Measurements from ENCODE around the gene PHYKPL. TPM values are rescaled to one million over a fixed set of nuclear protein-coding genes. Genes with fewer than 3 reads are reported as not detected.
A peak's percentile ranks its signal among the peaks of the same experiment; 100 is the strongest.

Gene PHYKPL
- total and polyA plus RNA-seq, 4 donors = 16.9 to 164 (median 80.2) TPM

DNA sequence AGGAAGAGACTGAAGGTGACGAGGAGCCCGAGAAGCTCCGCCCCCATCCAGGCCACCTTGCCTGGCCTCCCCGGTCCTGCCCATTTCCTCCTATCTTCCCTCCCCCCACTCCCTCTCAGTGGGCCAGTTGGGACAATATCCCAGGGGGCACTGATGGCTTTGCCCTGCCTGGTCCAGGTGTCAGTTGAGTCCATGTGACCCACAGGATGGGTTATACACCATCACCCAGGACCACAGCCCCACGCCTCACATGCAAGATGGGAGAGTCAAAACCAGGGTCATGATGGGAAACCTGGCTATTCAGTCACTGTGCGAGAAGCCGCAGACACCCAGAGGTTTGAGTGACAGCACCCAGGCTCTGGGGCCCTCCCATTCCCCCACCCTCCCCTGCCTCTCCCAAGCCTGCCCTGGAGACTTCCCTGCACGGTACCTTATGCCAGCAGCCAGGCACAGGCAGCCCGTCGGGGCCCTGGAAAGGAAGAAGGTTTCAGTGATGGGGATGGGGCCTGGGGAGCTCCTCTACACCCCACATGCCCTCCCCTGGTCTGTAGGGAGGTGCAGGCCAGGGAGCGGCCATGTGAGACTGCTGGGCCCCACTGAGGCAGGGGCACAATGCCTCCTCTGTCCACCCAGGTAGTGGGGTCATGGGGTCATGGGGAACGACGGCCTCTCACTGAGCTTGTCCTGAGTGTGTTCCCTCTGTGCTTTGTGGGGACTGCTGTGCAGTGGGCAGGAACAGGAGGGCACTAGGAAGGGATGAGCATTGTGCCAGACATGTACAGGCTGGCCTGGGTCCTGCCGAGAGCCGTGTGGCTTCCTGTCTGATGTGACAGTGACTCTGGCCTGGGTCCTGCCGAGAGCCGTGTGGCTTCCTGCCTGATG lies 6.3 kb upstream of the PHYKPL start:
- intact Hi-C loops (cut with DNase I) = no loop called here
- Histone ChIP-seq H3K9me3 (ENCODE audit: control insufficient read depth, low read length) (no peaks in the 10 kb centered on the region), H3K36me3 (ENCODE audit: control insufficient read depth in 1 of 2, insufficient read depth in 2 of 2, low read length in 1 of 2) (no peaks in the 10 kb centered on the region), H3K4me3 (ENCODE audit: low read length in 2 of 2) (no peak overlapping the region), H3K27me3 (ENCODE audit: control insufficient read depth in 1 of 2, insufficient read depth in 2 of 2, low read length in 1 of 2) (no peaks in the 10 kb centered on the region), H3K27ac (ENCODE audit: low read depth in 1 of 2, low read length in 2 of 2) (no peak overlapping the region), H3K4me1 (ENCODE audit: control insufficient read depth in 1 of 2, insufficient read depth in 2 of 2, low read length in 2 of 2) (no peaks in the 10 kb centered on the region)
- peak in 1 of 2 donors; percentile 43 for DNase-seq
- WGBS, 2 donors = 80 to 81% methylated on average over 17 of the region's 17 CpGs
- ATAC-seq (ENCODE audit: low FRiP score) = no peak

DNA sequence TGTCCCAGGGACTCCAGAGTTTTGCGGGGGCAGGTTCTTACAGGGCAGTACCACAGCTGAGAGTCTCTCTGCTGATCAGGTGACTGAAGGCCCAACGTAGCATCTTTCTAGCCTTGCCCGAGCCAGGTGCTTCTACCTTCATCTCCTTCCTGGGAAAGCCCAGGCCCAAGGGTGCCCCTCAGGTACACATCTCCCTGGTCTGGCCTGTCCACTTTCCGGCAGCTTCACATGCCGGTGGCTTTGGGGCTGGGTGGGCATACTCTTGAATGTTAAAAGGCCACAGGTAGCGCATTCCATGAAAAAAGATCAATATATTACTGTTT lies 5.7 kb upstream of the PHYKPL start:
- intact Hi-C loops (cut with DNase I) = no loop called here
- no peak for ATAC-seq (ENCODE audit: low FRiP score)
- no peaks in the 10 kb centered on the region for H3K4me1 ChIP-seq (ENCODE audit: control insufficient read depth in 1 of 2, insufficient read depth in 2 of 2, low read length in 2 of 2)

DNA sequence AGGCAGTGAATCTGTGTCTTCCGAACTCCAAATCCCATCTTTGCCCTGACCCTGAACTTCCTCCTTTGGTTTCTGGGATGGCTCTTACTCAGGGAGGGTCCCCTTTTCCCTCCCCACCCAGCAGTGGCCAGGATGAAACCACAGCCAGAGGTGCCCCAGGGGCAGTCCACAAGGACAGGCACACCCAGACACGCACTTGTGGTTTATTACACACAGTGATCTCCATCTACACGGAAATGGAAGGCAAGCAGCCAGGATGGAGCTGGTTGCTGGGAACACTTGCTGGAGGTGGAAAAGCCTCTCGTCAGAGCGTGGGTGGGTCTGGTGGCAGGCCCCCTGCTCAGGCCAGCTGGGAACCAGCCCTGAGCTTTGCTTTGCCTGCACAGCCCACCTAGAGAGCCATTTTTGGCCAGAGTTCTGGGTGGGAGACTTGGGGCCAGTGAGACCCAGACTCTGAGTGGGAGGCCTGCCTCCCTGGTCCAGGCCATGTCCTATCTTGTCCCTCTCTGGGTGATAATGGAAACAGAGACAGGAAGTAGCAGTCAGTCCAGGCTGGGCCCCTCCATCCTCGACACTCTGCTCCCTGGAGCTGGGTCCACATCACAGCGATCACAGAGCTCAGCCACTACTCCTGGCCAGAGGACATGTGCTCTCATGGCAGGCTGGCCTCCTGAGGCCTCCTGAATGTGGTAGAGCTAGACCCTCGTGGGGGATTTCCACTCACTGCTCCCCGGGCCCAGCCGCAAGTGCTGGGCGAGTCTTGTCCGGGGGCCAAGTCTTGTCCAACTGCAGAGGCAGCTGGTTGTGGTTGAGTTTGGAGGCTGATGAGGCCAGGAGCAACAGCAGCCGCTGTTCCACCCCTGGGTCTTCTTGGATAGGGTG lies 5.1 kb upstream of the PHYKPL start:
- H3K4me1 ChIP-seq (ENCODE audit: control insufficient read depth in 1 of 2, insufficient read depth in 2 of 2, low read length in 2 of 2) = no peaks in the 10 kb centered on the region
- H3K9me3 ChIP-seq (ENCODE audit: control insufficient read depth, low read length) = no peaks in the 10 kb centered on the region
- intact Hi-C loops (cut with DNase I) = no loop called here
- no peaks in the 10 kb centered on the region for H3K36me3 ChIP-seq (ENCODE audit: control insufficient read depth in 1 of 2, insufficient read depth in 2 of 2, low read length in 1 of 2)
- 84 to 88% methylated on average over 13 of the region's 13 CpGs for WGBS, 2 donors
- H3K4me3 ChIP-seq (ENCODE audit: low read length in 2 of 2) = no peak overlapping the region
- no peak overlapping the region for H3K27ac ChIP-seq (ENCODE audit: low read depth in 1 of 2, low read length in 2 of 2)
- DNase-seq = peak in 1 of 2 donors; percentile 45
- ATAC-seq (ENCODE audit: low FRiP score) = no peak
- no peaks in the 10 kb centered on the region for H3K27me3 ChIP-seq (ENCODE audit: control insufficient read depth in 1 of 2, insufficient read depth in 2 of 2, low read length in 1 of 2)

More for the DNA sequence above, 5.7 kb upstream of the PHYKPL start:
- Histone ChIP-seq H3K9me3 (ENCODE audit: control insufficient read depth, low read length) (no peaks in the 10 kb centered on the region), H3K36me3 (ENCODE audit: control insufficient read depth in 1 of 2, insufficient read depth in 2 of 2, low read length in 1 of 2) (no peaks in the 10 kb centered on the region), H3K27ac (ENCODE audit: low read depth in 1 of 2, low read length in 2 of 2) (no peak overlapping the region), H3K27me3 (ENCODE audit: control insufficient read depth in 1 of 2, insufficient read depth in 2 of 2, low read length in 1 of 2) (no peaks in the 10 kb centered on the region), H3K4me3 (ENCODE audit: low read length in 2 of 2) (no peak overlapping the region)
- 96 to 97% methylated on average over 6 of the region's 6 CpGs for WGBS, 2 donors
- DNase-seq = no peak

DNA sequence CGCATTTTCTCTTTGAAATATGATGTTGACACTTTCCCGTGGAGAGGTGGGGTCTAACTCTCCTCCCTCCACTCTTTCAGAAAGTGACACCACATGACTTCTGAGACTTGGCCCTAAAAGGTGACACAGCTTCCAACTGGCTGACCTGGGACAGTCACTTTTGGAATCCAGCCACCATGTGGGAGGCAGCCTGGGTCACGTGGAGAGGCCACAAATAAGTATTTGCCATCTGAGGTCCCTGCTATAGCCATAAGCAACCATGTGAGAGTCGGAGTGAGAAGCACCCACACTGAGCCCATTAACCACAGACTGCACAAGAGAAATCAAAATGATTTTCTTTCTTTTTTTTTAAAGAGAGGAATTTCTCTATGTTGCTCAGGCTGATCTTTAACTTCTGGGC lies 4.1 kb upstream of the PHYKPL start:
- no peak overlapping the region for H3K4me3 ChIP-seq (ENCODE audit: low read length in 2 of 2)
- no peak overlapping the region for H3K27ac ChIP-seq (ENCODE audit: low read depth in 1 of 2, low read length in 2 of 2)
- 28 to 34% methylated on average over 4 of the region's 4 CpGs for WGBS, 2 donors
- H3K27me3 ChIP-seq (ENCODE audit: control insufficient read depth in 1 of 2, insufficient read depth in 2 of 2, low read length in 1 of 2) = no peaks in the 10 kb centered on the region
- H3K9me3 ChIP-seq (ENCODE audit: control insufficient read depth, low read length) = no peaks in the 10 kb centered on the region
- H3K36me3 ChIP-seq (ENCODE audit: control insufficient read depth in 1 of 2, insufficient read depth in 2 of 2, low read length in 1 of 2) = no peaks in the 10 kb centered on the region
- DNase-seq (peak in 1 of 2 donors; percentile 55), ATAC-seq (ENCODE audit: low FRiP score) (no peak)
- intact Hi-C loops (cut with DNase I) = no loop called here
- no peaks in the 10 kb centered on the region for H3K4me1 ChIP-seq (ENCODE audit: control insufficient read depth in 1 of 2, insufficient read depth in 2 of 2, low read length in 2 of 2)

DNA sequence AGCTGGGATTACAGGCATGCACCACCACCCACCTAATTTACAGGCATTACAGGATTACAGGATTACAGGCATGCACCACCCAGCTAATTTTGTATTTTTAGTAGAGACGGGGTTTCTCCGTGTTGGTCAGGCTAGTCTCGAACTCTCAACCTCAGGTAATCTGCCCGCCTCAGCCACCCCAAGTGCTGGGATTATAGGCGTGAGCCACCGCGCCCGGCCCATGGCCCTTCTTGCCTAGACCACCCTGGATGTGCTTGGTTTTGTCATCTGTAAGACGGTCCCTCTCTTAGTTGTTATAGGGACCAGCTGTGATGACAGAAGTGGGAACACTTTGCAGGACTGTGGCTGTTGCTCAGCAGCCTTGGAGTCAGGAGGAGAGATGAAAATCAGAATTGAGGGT lies 3.5 kb upstream of the PHYKPL start:
- intact Hi-C loops (cut with DNase I) = no loop called here
- Histone ChIP-seq H3K27ac (ENCODE audit: low read depth in 1 of 2, low read length in 2 of 2) (no peak overlapping the region), H3K27me3 (ENCODE audit: control insufficient read depth in 1 of 2, insufficient read depth in 2 of 2, low read length in 1 of 2) (no peaks in the 10 kb centered on the region), H3K4me3 (ENCODE audit: low read length in 2 of 2) (no peak overlapping the region), H3K9me3 (ENCODE audit: control insufficient read depth, low read length) (no peaks in the 10 kb centered on the region), H3K4me1 (ENCODE audit: control insufficient read depth in 1 of 2, insufficient read depth in 2 of 2, low read length in 2 of 2) (no peaks in the 10 kb centered on the region), H3K36me3 (ENCODE audit: control insufficient read depth in 1 of 2, insufficient read depth in 2 of 2, low read length in 1 of 2) (no peaks in the 10 kb centered on the region)
- 90 to 94% methylated on average over 9 of the region's 9 CpGs for WGBS, 2 donors
- no peak for ATAC-seq (ENCODE audit: low FRiP score)
- DNase-seq = no peak

DNA sequence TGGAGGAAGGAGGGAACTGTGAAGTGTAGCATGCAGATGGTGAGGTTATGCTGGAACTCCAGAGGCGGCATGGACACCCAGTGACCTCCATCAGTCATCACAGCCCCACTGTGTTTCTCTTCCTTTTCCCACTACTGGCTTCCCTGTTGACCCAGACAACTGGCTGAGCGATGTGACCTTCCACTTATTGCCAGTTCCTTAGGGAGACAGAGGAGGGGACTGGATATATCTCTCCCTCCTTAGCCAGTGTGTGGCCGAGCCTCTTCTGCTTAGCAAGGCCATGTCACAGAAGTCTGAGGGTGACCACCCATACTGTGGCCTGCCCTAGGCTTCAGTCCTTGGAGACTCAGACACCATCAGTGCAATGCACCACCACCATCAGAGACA lies 3.0 kb upstream of the PHYKPL start:
- intact Hi-C loops (cut with DNase I) = no loop called here
- H3K4me3 ChIP-seq (ENCODE audit: low read length in 2 of 2) = no peak overlapping the region
- 71 to 90% methylated on average over 3 of the region's 3 CpGs for WGBS, 2 donors

DNA sequence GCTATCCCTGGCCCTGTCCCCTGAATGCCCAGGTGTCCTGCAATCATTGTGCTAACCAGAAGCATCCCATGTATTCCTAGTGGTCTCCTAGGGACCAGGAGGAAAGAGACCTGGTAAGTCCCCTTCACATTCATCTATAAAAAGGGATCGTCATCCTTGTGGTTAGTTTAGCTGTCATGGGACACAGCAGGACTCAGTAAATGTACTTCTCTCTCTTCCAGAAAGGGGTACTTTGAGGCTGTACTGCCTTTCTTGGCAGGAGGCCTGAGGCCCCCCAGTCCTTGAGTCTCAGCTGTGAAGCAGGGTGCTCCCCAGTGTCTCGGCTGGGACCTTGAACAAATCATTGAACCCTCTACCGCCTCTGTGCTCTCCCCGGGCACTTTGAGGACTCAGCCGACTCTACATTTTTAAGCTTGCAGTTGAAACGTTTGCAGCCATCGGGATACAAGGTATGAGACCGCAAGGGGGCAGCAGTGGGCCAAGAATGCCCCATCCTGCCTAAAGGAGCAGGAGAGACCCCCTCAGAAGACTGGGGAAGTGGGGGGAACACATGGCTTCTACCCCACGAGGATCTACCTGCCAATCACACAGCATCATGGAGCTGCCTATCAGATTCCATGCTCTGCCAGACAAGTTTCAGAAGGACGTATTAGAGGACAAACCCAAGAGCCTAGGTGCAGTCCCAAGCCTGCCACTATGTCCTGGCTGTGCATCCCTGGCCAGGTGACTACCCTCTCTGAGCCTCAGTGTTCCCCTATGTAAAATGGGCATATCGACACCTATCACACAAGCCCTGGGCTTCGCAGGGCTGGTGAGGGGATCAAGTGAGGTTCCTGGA lies 2.4 kb upstream of the PHYKPL start:
- intact Hi-C loops (cut with DNase I) = no loop called here
- H3K27ac ChIP-seq (ENCODE audit: low read depth in 1 of 2, low read length in 2 of 2) = no peak overlapping the region
- H3K4me1 ChIP-seq (ENCODE audit: control insufficient read depth in 1 of 2, insufficient read depth in 2 of 2, low read length in 2 of 2) = peaks cover 0 to 2% of the 10 kb centered on the region in 2 donors
- H3K36me3 ChIP-seq (ENCODE audit: control insufficient read depth in 1 of 2, insufficient read depth in 2 of 2, low read length in 1 of 2) = peaks cover 0 to 2% of the 10 kb centered on the region in 2 donors
- H3K9me3 ChIP-seq (ENCODE audit: control insufficient read depth, low read length) = no peaks in the 10 kb centered on the region
- 26% methylated on average over 12 of the region's 12 CpGs for WGBS, 2 donors
- ATAC-seq (ENCODE audit: low FRiP score) (no peak), DNase-seq (peak; percentile 83 to 89)
- H3K4me3 ChIP-seq (ENCODE audit: low read length in 2 of 2) = no peak overlapping the region
- no peaks in the 10 kb centered on the region for H3K27me3 ChIP-seq (ENCODE audit: control insufficient read depth in 1 of 2, insufficient read depth in 2 of 2, low read length in 1 of 2)

More for the DNA sequence above, 3.0 kb upstream of the PHYKPL start:
- H3K27me3 ChIP-seq (ENCODE audit: control insufficient read depth in 1 of 2, insufficient read depth in 2 of 2, low read length in 1 of 2) = no peaks in the 10 kb centered on the region
- DNase-seq (no peak), ATAC-seq (ENCODE audit: low FRiP score) (no peak)
- peaks cover 0 to 2% of the 10 kb centered on the region in 2 donors for H3K36me3 ChIP-seq (ENCODE audit: control insufficient read depth in 1 of 2, insufficient read depth in 2 of 2, low read length in 1 of 2)
- no peak overlapping the region for H3K27ac ChIP-seq (ENCODE audit: low read depth in 1 of 2, low read length in 2 of 2)
- no peaks in the 10 kb centered on the region for H3K9me3 ChIP-seq (ENCODE audit: control insufficient read depth, low read length)
- peaks cover 0 to 2% of the 10 kb centered on the region in 2 donors for H3K4me1 ChIP-seq (ENCODE audit: control insufficient read depth in 1 of 2, insufficient read depth in 2 of 2, low read length in 2 of 2)

DNA sequence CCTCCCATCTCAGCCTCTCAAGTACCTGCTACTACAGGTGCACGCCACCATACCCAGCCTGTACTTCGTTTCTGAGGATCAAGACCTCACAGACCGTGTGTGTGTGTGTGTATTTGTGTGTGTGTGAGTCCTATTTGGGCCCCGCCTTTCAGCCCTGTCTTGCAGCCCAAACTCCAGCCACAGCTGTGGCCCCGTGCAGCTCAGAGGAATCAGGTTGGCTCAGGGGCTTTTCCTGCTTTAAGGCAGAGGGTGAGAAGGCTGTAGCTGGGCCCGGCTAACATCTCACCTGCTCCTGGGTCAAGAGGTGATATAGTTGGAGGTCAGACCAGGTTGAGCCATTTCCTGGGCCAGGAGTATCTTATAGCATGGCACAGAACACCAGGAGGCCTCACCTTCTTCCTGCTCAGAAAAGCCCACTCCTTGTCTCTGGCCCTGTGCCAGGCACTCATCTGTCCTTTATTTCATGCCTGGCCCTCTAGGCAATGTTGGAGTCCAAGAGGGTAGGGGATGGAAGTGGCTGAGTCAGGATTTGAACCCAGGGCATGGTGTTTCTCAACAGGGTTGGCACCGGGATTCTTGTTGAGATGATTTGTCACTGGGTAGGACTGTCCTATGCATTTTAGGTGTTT lies 1.6 kb upstream of the PHYKPL start:
- H3K27me3 ChIP-seq (ENCODE audit: control insufficient read depth in 1 of 2, insufficient read depth in 2 of 2, low read length in 1 of 2) = no peaks in the 10 kb centered on the region
- H3K36me3 ChIP-seq (ENCODE audit: control insufficient read depth in 1 of 2, insufficient read depth in 2 of 2, low read length in 1 of 2) = peaks cover 0 to 3% of the 10 kb centered on the region in 2 donors
- H3K9me3 ChIP-seq (ENCODE audit: control insufficient read depth, low read length) = no peaks in the 10 kb centered on the region
- peaks cover 0 to 2% of the 10 kb centered on the region in 2 donors for H3K4me1 ChIP-seq (ENCODE audit: control insufficient read depth in 1 of 2, insufficient read depth in 2 of 2, low read length in 2 of 2)
- no peak for ATAC-seq (ENCODE audit: low FRiP score)
- 93% methylated on average over 7 of the region's 7 CpGs for WGBS, 2 donors
- H3K27ac ChIP-seq (ENCODE audit: low read depth in 1 of 2, low read length in 2 of 2) = no peak overlapping the region
- no peak for DNase-seq
- no peak overlapping the region for H3K4me3 ChIP-seq (ENCODE audit: low read length in 2 of 2)
- intact Hi-C loops (cut with DNase I) = no loop called here
